Ectodermal cell (in vitro differentiated cells): ENCODE measurements around the gene TOMM22.

ENCODE experiments used
- H3K27ac ChIP-seq: 2 replicates; pipeline ENCODE4 v1.7.0; 2013; ENCODE audit warnings: mild to moderate bottlenecking, low read depth, low read length; ENCODE audit not compliant: insufficient read depth, poor library complexity, severe bottlenecking
- H3K27me3 ChIP-seq: 2 replicates; pipeline ENCODE4 v1.7.0; 2013; ENCODE audit warnings: mild to moderate bottlenecking, low read length; ENCODE audit not compliant: insufficient read depth, control insufficient read depth, poor library complexity, severe bottlenecking
- H3K36me3 ChIP-seq: one replicate; pipeline ENCODE4 v1.7.0; 2013; ENCODE audit warnings: low read length; ENCODE audit not compliant: control insufficient read depth, insufficient read depth
- H3K4me1 ChIP-seq: one replicate; pipeline ENCODE4 v1.7.0; 2013; ENCODE audit warnings: low read length; ENCODE audit not compliant: control insufficient read depth, insufficient read depth
- H3K4me3 ChIP-seq: 2 replicates; pipeline ENCODE4 v1.7.0; 2013; ENCODE audit warnings: low read depth, low read length, control low read depth; ENCODE audit not compliant: insufficient read depth
- H3K9me3 ChIP-seq: 2 replicates; pipeline ENCODE4 v1.7.0; 2013; ENCODE audit warnings: mild to moderate bottlenecking, low read length, moderate library complexity; ENCODE audit not compliant: control insufficient read depth
- WGBS, 2 experiments: methylation state at CpG; one replicate each; pipeline ENCODE4 v1.1.7; 2013; ENCODE audit warnings: missing lambda C conversion rate in 2 of 2; 5-methylcytosine and 5-hydroxymethylcytosine counted together

TOMM22 gene

GRCh38 chr22:38713921-38714320 lies 32.2 kb downstream of the TOMM22 start:
- Histone ChIP-seq H3K4me1 (peaks cover 25% of the 10 kb centered on the region), H3K36me3 (peaks cover 13% of the 10 kb centered on the region)
- WGBS, 2 experiments, result 87 to 89% methylated on average over 8 of the region's 8 CpGs

DNA sequence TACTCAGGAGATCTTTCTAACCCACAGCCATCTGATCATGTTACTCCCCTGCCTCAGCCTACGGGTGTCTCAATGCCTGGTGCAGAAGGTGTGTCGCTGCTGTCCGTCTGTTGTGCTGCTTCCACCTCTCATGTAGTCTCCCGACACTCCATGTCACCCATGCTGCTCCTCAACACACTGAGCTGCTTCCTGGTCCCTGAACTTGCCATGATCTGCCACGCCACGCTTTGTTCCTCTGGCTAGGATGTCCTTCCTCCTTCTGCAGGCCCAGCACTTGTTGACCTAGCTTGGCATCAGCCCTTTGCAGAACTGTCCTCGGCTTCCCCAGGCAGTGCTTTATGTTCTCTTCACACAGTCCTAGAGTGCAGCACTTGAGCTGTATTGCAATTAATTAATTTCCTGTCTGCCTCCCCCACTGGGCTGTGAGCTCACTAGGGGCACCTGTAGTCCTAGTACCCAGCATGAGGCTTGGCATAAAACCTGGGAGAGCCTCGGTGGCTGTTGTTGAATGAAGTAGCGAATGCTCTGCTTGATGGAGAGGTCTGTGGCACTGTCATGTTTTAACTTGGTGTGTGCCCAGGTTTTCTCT lies 33.5 kb downstream of the TOMM22 start:
- no peak overlapping the region for H3K4me3 ChIP-seq
- H3K27me3 ChIP-seq, result no peaks in the 10 kb centered on the region
- no peaks in the 10 kb centered on the region for H3K9me3 ChIP-seq
- H3K36me3 ChIP-seq, result peaks cover 14% of the 10 kb centered on the region
- no peak overlapping the region for H3K27ac ChIP-seq
- peaks cover 21% of the 10 kb centered on the region for H3K4me1 ChIP-seq
- WGBS, 2 experiments, result 93 to 97% methylated on average over 9 of the region's 9 CpGs

More at GRCh38 chr22:38713921-38714320, 32.2 kb downstream of the TOMM22 start:
- H3K27me3 ChIP-seq, result no peaks in the 10 kb centered on the region
- no peaks in the 10 kb centered on the region for H3K9me3 ChIP-seq
- no peak overlapping the region for H3K4me3 ChIP-seq
- no peak overlapping the region for H3K27ac ChIP-seq

- 96% methylated on average over 15 of the region's 15 CpGs for WGBS, 2 experiments
- Histone ChIP-seq H3K4me1 (peaks cover 21% of the 10 kb centered on the region), H3K9me3 (no peaks in the 10 kb centered on the region), H3K27me3 (no peaks in the 10 kb centered on the region), H3K27ac (no peak overlapping the region), H3K4me3 (no peak overlapping the region), H3K36me3 (peaks cover 20% of the 10 kb centered on the region)
These were observed 34.1 kb downstream of the TOMM22 start for GRCh38 chr22:38715852-38716251.

DNA sequence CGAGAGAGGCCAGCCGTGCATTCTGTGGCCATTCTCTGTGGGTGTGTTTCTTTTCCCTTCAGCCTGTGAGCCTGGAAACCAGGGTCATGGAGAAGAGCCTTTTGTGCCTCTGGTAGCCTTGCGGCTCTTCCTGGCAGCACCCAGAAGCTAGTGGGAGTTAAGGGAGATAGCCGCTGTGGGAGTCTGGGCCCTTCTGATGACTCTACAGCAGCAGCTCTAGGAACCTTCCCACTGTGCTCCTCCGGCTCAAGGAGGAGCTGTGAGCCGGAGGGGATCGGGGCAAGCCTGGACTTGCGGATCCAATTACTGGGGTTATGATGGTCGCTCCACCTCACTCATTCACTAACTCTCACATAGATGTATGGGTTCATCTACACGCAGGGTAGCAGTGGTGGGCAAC lies 34.5 kb downstream of the TOMM22 start:
- no peak overlapping the region for H3K4me3 ChIP-seq
- H3K36me3 ChIP-seq, result peaks cover 22% of the 10 kb centered on the region
- H3K27me3 ChIP-seq, result no peaks in the 10 kb centered on the region
- H3K9me3 ChIP-seq, result no peaks in the 10 kb centered on the region
- WGBS, 2 experiments, result 96% methylated on average over 10 of the region's 10 CpGs
- peaks cover 21% of the 10 kb centered on the region for H3K4me1 ChIP-seq
- no peak overlapping the region for H3K27ac ChIP-seq

DNA sequence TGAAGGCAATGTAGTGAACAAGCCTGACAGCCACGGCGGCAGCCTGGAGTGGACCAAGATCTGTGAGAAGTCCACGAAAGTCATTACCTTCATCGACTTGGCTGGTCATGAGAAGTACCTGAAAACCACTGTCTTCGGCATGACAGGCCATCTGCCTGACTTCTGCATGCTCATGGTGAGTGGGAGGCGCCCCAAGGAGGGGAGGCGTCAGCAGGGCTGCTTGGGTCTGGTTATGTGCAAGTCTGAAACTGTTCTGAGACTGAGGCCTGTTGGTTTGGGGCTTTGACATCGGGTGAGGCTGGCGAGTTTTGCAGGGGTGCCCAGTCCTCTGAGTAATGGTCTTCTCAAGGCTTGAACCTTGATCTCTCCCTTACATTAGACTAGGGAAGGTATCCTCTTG lies 35.1 kb downstream of the TOMM22 start:
- WGBS, 2 experiments, result 93 to 95% methylated on average over 9 of the region's 9 CpGs
- Histone ChIP-seq H3K27ac (no peak overlapping the region), H3K36me3 (peaks cover 22% of the 10 kb centered on the region), H3K27me3 (no peaks in the 10 kb centered on the region), H3K9me3 (no peaks in the 10 kb centered on the region), H3K4me1 (peaks cover 21% of the 10 kb centered on the region), H3K4me3 (no peak overlapping the region)

- H3K27ac ChIP-seq, result no peak overlapping the region
- H3K36me3 ChIP-seq, result peaks cover 22% of the 10 kb centered on the region
- no peaks in the 10 kb centered on the region for H3K9me3 ChIP-seq
- H3K27me3 ChIP-seq, result no peaks in the 10 kb centered on the region
- 93 to 97% methylated on average over 6 of the region's 6 CpGs for WGBS, 2 experiments
- H3K4me1 ChIP-seq, result peaks cover 18% of the 10 kb centered on the region
- no peak overlapping the region for H3K4me3 ChIP-seq
These were observed 35.5 kb downstream of the TOMM22 start for GRCh38 chr22:38717244-38717643.

- Histone ChIP-seq H3K4me3 (no peak overlapping the region), H3K4me1 (peaks cover 6% of the 10 kb centered on the region), H3K36me3 (peaks cover 31% of the 10 kb centered on the region), H3K27ac (no peak overlapping the region), H3K27me3 (no peaks in the 10 kb centered on the region), H3K9me3 (no peaks in the 10 kb centered on the region)
- WGBS, 2 experiments, result 75 to 80% methylated on average over 6 of the region's 6 CpGs
These were observed 36.7 kb downstream of the TOMM22 start for GRCh38 chr22:38718414-38718813.

- Histone ChIP-seq H3K27ac (no peak overlapping the region), H3K36me3 (peaks cover 38% of the 10 kb centered on the region), H3K27me3 (no peaks in the 10 kb centered on the region), H3K4me3 (no peak overlapping the region), H3K9me3 (no peaks in the 10 kb centered on the region), H3K4me1 (no peaks in the 10 kb centered on the region)
- 94 to 96% methylated on average over 6 of the region's 6 CpGs for WGBS, 2 experiments
These were observed 37.4 kb downstream of the TOMM22 start for GRCh38 chr22:38719196-38719595.

DNA sequence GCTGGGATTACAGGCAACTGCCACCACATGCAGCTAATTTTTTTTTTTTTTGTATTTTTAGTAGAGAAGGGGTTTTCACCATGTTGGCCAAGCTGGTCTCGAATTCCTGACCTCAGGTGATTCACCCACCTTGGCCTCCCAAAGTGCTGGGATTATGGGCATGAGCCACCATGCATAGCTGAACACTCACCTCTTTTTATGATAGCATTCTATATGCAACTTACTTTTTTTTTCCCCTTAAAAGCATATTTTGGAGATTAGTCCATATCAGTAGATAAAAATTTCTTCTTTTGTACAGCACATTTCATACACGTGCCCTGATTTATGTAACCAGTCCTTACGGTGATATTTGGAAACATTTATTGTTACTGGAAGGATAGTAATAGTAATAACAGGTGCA lies 38.6 kb downstream of the TOMM22 start:
- Histone ChIP-seq H3K27ac (no peak overlapping the region), H3K9me3 (no peaks in the 10 kb centered on the region), H3K36me3 (peaks cover 43% of the 10 kb centered on the region), H3K4me1 (no peaks in the 10 kb centered on the region), H3K27me3 (no peaks in the 10 kb centered on the region), H3K4me3 (no peak overlapping the region)
- WGBS, 2 experiments, result 94% methylated on average over 3 of the region's 3 CpGs

GRCh38 chr22:38721551-38721950 lies 39.8 kb downstream of the TOMM22 start:
- no peaks in the 10 kb centered on the region for H3K4me1 ChIP-seq
- no peaks in the 10 kb centered on the region for H3K9me3 ChIP-seq
- no peak overlapping the region for H3K4me3 ChIP-seq
- WGBS, 2 experiments, result 95 to 98% methylated on average over 6 of the region's 7 CpGs
- no peaks in the 10 kb centered on the region for H3K27me3 ChIP-seq
- H3K27ac ChIP-seq, result no peak overlapping the region
- H3K36me3 ChIP-seq, result peaks cover 50% of the 10 kb centered on the region

- no peaks in the 10 kb centered on the region for H3K9me3 ChIP-seq
- H3K27ac ChIP-seq, result no peak overlapping the region
- no peaks in the 10 kb centered on the region for H3K27me3 ChIP-seq
- 95% methylated on average over 7 of the region's 7 CpGs for WGBS, 2 experiments
- no peak overlapping the region for H3K4me3 ChIP-seq
- peaks cover 66% of the 10 kb centered on the region for H3K36me3 ChIP-seq
- no peaks in the 10 kb centered on the region for H3K4me1 ChIP-seq
These were observed 42.4 kb downstream of the TOMM22 start for GRCh38 chr22:38724176-38724575.
